GM21447 (cell line): ENCODE results near the gene MS4A4E.
A peak's percentile ranks its signal among the peaks of the same experiment; 100 is the strongest.
"Not testable (repeated sequence)": the region's sequence is repeated elsewhere in the genome, so short reads cannot be mapped to it uniquely, and the experiment has no call there.

Source experiments
- ATAC-seq: cut with Tn5 transposase; IDR thresholded peaks from one replicate; pipeline ENCODE4 v1.9.1; 2021; ENCODE audit not compliant: unreplicated experiment

The MS4A4E gene

GRCh38 chr11:60182541-60183330 lies 60.2 kb downstream of the MS4A4E start, which contains the start of gene MS4A6A:
Gene MS4A6A (minus strand): TSS chr11:60183083. CDS start chr11:60181727, 1,356 bp downstream.
- ATAC-seq = no peak

DNA sequence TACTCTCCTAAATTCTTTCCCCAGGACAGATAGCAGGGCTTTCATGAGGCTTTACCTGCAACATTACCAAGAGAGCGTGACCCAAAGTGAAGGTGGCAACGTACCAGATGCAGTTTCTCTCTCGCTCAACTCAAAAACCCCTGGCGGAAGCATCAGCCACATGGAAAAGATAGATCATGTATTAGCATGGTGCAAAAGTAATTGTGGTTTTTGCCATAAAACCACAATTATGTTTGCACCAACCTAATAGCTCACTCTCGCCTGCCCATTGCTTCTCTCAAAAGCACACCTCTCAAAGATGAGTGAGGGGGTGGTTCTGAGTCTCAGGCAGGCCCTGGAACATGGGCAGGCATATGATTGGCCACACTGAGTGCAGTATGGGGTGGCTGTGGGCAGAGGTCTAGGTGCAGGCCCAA lies 67.1 kb downstream of the MS4A4E start:
- peak; percentile 72 for ATAC-seq

DNA sequence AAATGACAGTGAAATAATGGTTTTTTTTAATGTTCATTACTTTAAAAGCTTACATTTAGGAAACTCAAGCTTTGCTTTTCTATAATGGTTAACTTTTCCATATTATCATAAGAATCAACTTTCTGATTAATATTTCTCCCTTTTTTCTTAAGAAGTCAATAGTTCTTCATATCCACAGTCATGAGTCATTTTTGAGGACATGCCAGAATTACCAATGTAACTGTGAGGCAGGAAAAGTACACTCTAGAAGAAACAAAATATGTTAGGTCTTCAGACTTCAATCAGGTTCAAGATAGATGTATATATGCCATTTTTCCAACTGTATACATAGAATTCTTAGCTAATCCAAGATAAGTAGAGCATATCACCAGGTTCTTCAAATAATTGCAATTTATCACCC lies 70.9 kb downstream of the MS4A4E start:
- no peak for ATAC-seq

DNA sequence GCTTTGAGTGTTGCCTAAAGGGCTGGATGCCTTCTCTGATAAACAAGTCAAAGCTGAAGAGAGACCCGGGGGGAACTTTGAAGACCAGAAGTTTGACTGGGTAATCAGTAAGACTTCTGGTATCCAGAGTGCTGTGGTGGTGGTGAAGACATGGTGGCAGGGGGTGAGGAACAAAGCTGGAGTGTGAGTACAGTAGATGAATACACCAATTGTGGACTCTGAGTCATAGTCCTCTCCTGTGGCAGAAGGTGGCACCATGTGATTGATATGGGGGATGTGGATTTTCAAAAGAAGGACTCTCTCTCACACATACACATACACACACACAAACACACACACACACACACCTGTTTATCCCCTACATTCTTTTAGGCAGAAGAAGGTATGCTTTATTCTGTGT lies 72.4 kb downstream of the MS4A4E start:
- no peak for ATAC-seq

DNA sequence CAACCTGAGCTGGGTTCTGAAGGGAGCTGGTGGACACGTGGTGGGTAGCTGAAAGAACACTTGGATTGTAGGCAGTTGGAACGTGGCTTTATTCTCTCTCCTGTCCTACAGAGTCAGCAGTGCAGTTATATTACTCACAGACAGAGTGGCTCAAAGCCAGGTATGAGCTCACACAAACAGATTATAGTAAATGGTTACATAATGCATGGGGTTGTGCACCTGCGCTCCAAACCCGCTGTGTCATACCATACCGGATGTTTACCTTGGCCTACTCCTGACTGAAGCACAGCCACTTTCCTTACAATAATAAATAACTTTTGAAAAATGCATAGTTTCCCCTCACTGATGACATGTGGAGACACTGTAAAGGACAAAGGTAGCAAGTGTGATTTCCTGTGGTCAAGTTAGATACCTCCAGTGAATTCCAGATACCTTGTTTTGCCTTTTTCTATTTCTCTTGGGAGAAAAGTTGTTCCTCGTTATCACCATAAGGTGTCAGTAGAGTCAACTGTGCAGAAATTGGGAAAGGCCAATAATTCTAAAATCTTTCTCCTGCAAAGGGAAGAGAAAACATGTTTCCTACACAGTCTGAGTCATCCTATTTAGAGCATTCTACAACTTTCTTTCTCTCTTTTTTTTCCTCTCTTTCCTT lies 73.5 kb downstream of the MS4A4E start:
- no peak for ATAC-seq

DNA sequence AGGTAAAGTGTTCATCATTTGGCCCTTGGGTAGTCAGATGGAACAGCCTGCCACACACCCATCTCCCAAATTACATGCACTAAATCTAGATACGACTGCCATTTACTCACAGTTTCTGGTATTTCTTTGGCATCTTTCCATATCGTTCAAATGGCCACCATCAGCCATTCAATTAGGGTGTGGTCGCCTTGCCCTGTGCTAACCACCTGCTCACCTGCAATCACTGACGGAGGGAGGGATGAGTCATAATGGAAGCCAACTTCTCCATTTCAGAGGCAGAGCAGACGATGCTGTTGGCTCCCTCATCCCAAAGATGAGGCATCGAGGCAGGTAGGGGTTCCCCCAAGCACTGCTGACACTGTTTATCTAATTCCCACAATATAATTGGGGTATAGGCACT lies 74.6 kb downstream of the MS4A4E start:
- ATAC-seq = no peak

DNA sequence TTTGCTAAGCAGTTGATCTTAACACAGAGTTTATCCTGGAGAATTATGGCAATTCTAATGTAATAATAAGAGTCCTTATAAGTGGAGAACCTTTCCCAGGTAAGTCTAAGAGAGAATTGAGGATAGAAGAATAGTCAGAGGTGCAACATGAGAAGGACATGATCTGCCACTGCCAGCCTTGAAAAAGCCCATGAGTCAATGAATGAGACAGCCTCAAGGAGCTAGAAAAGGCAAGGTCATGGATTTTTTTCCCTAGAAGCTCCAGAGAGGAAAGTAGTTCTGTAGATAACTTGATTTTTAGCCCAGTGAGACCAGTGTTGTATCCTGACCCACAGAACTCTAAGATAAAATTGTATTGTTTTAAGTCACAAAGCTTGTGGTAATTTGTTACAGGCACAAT lies 77.0 kb downstream of the MS4A4E start:
- ATAC-seq = no peak

GRCh38 chr11:60165538-60165937 lies 77.4 kb downstream of the MS4A4E start:
- ATAC-seq = no peak

GRCh38 chr11:60164550-60165075 lies 78.3 kb downstream of the MS4A4E start:
- no peak for ATAC-seq

- no peak for ATAC-seq
These were observed 81.2 kb downstream of the MS4A4E start for GRCh38 chr11:60161766-60162165.

DNA sequence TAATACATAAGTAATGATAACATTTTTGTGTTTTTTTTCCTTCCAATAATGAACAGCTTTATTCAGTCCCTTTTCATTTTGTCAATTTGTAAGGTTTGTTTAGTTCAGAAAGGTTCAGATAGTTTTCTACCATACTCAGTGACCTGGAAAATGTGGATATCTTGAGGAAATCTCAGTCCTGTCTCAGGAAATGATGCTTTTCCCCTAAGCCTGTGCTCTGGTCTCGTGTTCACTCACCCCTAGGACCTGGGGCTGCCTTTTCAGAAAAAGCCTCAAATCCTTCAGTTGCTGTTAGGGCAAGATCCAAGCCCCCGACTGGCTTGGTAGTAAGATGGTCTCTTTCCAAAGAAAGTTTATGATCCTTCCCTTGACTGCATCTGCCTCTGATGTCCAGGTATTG lies 81.8 kb downstream of the MS4A4E start:
- no peak for ATAC-seq

DNA sequence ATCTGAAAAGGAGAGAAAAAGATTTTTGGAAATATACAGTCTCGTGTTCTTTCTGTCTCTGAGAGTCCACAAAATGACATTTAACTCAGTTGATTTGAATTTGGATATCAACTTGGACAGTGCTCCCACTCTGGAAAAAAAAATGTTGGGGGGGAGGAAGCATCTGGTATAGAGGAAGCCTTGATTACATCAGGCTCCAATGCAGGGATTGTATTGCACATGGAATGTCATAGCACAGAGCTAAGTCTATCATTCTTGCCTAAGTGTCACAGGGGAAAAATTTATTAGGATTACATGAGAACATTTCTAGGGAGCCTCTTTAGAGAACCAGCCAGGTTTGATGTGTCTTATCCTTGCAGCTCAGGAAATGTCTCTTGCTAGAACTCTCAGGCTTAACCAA lies 83.1 kb downstream of the MS4A4E start:
- ATAC-seq = no peak

DNA sequence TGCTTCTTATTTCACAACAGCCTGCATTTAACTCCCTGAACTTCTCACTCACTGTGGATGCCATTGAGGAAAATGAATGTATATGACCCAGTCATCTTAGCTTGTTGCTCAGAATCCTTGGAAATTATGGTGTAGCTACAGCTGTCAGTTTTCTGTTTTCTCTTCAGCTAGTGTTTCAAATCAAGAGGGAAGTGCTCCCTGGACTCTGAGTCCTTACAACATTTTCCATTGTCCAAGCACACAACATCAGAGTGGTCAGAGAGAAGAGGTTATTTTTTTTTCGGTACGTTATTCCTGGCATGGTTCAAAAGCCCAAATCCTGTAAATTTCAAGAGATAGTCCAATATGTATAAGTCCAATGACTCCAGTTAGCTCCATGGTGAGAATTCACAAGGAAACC lies 83.7 kb downstream of the MS4A4E start:
- no peak for ATAC-seq

DNA sequence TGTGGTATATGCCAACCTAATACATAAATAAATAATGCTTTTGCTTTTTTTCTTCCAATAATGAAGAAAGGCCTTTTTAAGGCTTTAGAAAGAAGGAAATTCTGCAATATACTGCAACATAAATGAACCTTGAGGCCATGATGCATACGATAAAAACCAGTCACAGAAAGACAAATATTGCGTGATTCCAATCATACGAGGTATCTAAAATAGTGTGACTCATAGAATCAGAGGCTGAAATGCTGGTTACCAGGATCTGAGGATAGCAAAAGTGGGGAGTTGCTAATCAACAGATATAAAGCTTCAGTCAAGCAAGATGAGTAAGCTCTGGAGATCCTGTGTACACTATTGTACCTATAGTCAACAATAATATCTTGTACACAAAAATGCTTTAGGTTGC lies 84.3 kb downstream of the MS4A4E start:
- ATAC-seq = no peak

GRCh38 chr11:60155931-60156330 lies 87.0 kb downstream of the MS4A4E start:
- ATAC-seq = no peak

DNA sequence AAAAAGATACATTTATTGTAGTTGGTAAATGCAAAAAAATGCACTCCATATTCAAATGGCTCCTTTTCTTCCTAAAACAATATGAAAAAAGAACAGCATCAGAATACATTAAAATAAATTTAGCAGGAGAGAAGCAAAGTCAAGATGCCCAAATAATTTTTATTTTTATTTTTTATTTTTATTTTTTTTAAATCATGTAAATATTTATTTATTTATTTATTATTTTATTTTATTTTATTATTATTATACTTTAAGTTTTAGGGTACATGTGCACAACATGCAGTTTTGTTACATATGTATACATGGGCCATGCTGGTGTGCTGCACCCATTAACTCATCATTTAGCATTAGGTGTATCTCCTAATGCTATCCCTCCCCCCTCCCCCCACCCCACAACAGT lies 90.2 kb downstream of the MS4A4E start:
- not testable (repeated sequence) for ATAC-seq

DNA sequence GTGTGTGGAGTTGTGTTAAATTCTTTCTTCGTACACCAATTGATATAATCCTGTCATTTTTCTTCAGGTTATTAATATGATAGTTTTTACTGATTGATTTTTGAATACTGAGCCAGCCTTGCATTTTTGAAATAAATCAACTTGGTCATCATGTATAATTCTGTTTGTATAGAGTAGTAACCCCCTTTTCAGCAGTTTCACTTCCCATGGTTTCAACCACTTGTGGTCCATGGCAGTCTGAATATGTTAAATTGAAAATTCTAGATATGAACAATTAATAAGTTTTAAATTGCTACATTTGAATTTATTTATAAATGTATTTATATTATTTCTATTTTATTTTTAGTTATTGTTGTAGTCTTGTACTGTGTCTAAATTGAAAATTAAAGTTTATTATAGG lies 92.7 kb downstream of the MS4A4E start:
- ATAC-seq = no peak
